ENCODE results near the gene SERPINA5. TPM values are rescaled to one million over a fixed set of nuclear protein-coding genes. Genes with fewer than 3 reads are reported as not detected.

Gene SERPINA5
- total and polyA plus RNA-seq, 10 of the 15 experiments (the other 5 are each of a cell fraction or from before 2014, with no cell fraction given) = 0.90 TPM; not detected in 9

- ChIA-PET CTCF (interaction anchor here (0.6 kb wide), 1 partner anchor 176 kb away, joined by 4 read pairs; no protein-coding TSS in a partner anchor), SMC1A (ENCODE audit: uncharacterized antibody, unreplicated experiment) (no interaction called here), RAD21 (ENCODE audit: unreplicated experiment) (no interaction called here), POLR2A (no interaction called here)
- Histone ChIP-seq H3K27me3 (replicated peaks in 1 of 2; ENCODE audit: control insufficient read depth in 2 of 2, insufficient read depth in 2 of 2, low read length in 1 of 2) (peaks cover 0 to 2% of the 10 kb centered on the region in 2 experiments; a peak in 1 of 4 replicates), H3K4me3 (no peak overlapping the region), H3K4me1 (ENCODE audit: control insufficient read depth, insufficient read depth, low read length) (no peaks in the 10 kb centered on the region), H3K4me2 (ENCODE audit: control insufficient read depth, insufficient read depth) (no peak overlapping the region), H3K9ac (ENCODE audit: control insufficient read depth, insufficient read depth, low read length) (no peak overlapping the region), H4K20me1 (ENCODE audit: control insufficient read depth, insufficient read depth) (no peaks in the 10 kb centered on the region), H2AFZ (ENCODE audit: control insufficient read depth, low read depth, low read length) (no peak overlapping the region), H3K79me2 (ENCODE audit: control insufficient read depth, insufficient read depth, low read length) (no peaks in the 10 kb centered on the region), H3K27ac (ENCODE audit: control insufficient read depth, insufficient read depth) (no peak overlapping the region), H3K36me3 (ENCODE audit: control insufficient read depth in 2 of 2, insufficient read depth in 2 of 2, low read length in 1 of 2) (no peaks in the 10 kb centered on the region), H3K9me3 (replicated peaks; ENCODE audit: control insufficient read depth, insufficient read depth, low read length) (peaks cover 5% of the 10 kb centered on the region; the same call in 2 of the 3 replicates)
- DNase-seq (ENCODE audit: low read depth, low spot score) = no peak
- intact Hi-C loops (cut with micrococcal nuclease; ENCODE audit: unreplicated experiment) (no loop called here), in situ Hi-C loops (cut with MboI) (no loop called here)
- WGBS (ENCODE audit: insufficient coverage, insufficient replicate concordance, low lambda C conversion rate, missing lambda C conversion rate) = 5% methylated on average over 6 of the region's 6 CpGs
- FAIRE-seq = no peak
- ATAC-seq = no peak
- no peak for TF ChIP-seq FOXM1 (IDR thresholded peaks at IDR 0.05; ENCODE audit: low read depth, low read length)
- no peak for TF ChIP-seq MYB (IDR thresholded peaks at IDR 0.05; ENCODE audit: borderline replicate concordance, low read depth, low read length)
- no peak for TF ChIP-seq EZH2 (IDR thresholded peaks at IDR 0.05; ENCODE audit: borderline replicate concordance, control insufficient read depth, low read depth, low read length)
- no peak for TF ChIP-seq FOS (IDR thresholded peaks at IDR 0.05; ENCODE audit: borderline replicate concordance, extremely low read depth, insufficient read length)
- TF ChIP-seq POLR2AphosphoS2 (IDR thresholded peaks at IDR 0.05; ENCODE audit: low read depth, low read length) = no peak
- TF ChIP-seq JUND (IDR thresholded peaks at IDR 0.05; ENCODE audit: low read depth, low read length) = no peak
- TF ChIP-seq CEBPB (IDR thresholded peaks at IDR 0.05; ENCODE audit: borderline replicate concordance in 1 of 2, low read depth in 2 of 2, low read length in 2 of 2) = no peak
- no peak for TF ChIP-seq TAF1 (IDR thresholded peaks at IDR 0.05; ENCODE audit: borderline replicate concordance, low read depth, low read length)
- no peak for TF ChIP-seq SIX5 (IDR thresholded peaks at IDR 0.05; ENCODE audit: low read depth, low read length, severe bottlenecking)
- BruUV-seq (replicated peaks) = no TSS peak
These were observed 41.6 kb downstream of the SERPINA5 start for GRCh38 chr14:94622653-94623421.
